NK-92 (cell line): ENCODE data around the gene CAMKK1.

Experiments
- DNase-seq: peaks from one replicate; lab custom pipeline; 2025; ENCODE audit not compliant: unreplicated experiment; lab: John Stamatoyannopoulos, UW

CAMKK1 gene

DNA sequence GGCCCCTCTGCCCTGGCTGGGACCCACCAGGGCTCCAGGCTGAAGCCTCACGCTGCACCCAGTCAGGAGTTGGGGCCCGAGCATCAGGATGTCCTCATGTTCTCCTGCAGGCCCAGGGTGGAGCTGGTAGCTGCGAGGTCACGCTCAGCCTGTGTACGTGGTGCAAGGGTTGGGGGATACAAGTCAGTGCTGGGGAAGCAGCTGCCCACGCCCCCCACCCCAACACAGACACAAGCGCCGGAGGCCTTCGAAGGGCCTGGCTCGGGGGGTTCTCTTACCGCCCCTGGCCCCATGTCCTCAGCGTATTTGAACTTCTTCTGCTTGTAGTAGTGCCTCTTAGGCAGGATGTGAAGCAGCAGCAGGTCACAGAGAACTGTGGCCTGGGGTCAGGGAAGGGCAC lies 4.9 kb upstream of the CAMKK1 start:
- no peak for DNase-seq

DNA sequence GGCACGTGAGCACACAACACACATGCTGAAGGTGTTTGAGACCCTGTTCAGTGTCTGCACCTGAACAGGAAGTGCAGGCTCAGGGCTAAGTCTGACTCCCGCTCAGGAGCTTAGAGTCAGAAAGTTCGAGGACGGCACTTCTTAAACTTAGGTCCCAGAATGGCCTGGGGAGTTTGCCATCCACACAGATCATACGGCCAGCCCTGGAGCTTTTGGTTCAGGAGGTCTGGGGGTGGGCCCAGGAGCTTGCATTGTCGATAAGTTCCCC lies 4.0 kb upstream of the CAMKK1 start:
- no peak for DNase-seq

DNA sequence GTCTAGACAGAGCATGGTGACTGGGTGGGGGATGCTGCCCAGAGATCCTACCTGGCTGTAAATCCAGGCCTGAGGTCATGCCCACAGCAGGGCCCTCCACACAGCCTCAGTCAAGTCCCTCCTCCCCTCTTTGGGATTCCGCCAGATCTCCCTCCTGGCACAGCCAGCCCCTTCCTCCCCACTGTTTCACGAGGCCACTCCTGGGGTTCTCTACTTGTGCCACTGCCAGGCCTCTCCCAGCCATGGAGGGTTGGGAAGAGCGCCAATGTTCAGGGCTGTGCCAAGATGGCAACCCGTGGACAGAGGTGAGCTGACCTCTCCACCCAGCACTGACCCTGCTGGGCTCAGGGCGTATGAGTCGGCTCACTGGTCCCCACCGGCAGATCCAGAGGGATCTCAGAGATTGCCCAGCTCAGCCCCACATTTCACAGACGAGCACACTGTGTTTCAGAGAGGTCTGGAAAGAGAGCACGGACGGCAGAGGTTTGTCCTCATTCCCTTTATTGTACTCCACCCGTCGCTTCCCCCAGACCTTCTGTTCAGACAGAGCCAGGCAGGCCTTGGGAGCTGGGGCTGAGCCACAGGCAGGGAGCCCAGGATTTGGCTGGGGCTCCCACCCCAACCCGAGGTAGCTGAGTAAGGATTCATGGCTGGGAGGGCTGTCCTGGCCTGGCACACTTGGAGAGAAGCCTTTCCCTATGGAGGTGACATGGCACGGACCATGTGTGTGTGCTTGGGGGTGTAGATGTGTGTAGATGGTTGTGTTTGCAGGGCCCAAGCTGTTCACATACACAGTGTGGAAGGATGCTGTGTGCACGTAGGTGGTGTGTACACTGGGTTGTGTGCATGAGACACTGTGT lies 3.5 kb upstream of the CAMKK1 start:
- DNase-seq, result no peak

GRCh38 chr17:3895354-3895753 lies 2.5 kb upstream of the CAMKK1 start:
- DNase-seq, result no peak

DNA sequence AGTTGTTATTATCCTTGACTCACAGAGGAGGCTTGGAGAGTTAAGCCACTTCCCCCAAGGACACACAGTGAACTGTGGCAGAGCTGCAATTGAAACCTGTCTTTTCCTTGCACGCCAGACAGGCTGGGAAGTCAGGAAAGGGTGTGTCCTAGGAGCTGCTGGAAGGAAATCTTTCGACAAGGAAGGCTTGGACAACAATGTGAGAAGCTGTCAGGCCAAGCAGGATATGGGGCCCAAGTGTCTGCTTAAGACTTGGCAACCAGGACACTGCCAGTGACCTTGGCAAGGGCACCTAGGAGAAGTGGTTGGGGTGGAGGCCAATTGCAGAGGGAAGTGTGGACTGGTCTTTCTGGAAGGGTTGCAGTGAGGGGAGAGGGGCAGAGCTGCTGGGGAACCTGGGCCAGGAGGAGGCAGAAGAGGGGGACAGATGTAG lies 2.1 kb upstream of the CAMKK1 start:
- no peak for DNase-seq

DNA sequence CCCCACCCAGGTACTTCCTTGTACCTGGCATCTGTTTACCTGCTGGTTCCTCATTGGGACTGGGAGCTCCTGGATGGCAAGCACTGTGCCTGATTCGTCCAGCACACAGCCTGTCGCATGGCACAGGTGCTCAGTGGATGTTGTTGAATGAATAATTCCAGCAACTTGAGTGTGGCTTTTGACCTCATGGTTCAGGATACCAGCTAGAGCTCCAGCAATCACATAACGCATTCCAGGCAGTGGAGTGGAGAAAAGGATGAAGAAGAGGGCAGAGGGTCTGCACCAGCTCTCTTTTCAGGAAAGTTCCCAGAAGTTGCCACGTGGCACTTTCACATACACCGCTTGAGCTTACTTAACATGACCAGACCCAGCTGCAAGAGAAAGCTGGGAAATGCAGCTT lies 1.3 kb upstream of the CAMKK1 start:
- DNase-seq, result no peak

DNA sequence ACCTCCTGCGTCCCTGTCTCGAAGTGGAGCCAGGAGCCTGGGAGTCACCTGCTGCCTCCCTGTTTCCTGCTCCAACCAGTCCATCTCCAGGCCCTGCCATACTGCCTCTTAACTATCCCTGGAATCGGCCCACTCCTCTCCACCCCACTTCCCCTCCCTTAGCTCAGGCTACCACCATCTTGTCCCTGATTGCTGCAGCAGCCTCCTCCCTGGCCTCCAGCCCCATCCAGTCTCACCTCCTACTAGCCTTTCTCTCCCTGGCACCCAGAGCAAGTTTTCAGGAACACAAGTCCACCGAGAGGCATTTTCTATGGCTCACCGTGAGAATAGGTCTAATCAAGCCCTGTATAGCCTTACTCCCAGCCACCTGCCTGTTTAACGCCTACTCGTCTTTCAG lies 865 bp upstream of the CAMKK1 start:
- DNase-seq, result no peak

DNA sequence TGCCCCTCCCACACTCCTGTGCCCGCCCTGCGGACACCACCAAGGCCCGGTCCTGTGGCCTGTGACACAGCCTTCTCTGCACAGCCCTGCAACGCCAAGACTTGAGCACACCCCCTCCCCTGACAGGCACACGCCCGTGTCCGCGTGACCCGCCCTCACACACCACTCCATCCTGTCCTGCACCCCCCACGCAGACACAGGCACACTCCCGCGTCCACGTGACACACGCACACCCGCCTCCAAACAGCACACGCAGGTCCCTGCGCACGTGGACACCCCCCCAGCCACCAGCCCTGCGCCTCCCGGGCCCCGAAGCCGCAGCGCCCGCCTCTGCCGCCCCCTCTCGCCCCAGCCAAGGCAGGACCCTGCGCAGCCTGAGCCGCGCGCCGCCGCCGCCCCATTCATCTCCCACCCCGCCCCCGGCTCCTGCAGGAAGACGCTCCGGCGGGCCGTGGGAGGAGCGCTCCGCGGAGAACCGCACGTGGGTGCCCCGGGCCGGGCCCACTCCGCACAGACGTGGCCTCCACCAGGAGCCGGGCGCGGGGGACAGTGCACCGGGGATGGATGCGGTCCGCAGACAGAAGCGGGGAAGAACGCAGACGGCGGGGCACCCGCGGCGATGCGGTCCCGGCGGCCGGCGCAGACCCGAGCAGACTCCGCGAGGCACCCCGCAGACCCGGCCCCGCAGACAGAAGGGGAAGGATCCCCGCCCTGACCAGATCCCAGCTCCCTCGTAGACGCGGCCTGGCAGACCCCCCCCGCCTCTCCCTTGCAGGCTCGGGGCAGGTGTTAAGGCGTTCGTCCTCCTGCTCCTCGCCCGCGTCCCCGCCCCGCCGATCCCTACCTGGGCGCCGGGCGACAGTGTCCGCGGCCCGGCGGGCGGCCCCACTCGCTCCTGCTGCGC lies 506 bp downstream of the CAMKK1 start:
- peak; percentile 22 for DNase-seq

- DNase-seq, result no peak
Measured at GRCh38 chr17:3891626-3892094, 1.2 kb downstream of the CAMKK1 start.

DNA sequence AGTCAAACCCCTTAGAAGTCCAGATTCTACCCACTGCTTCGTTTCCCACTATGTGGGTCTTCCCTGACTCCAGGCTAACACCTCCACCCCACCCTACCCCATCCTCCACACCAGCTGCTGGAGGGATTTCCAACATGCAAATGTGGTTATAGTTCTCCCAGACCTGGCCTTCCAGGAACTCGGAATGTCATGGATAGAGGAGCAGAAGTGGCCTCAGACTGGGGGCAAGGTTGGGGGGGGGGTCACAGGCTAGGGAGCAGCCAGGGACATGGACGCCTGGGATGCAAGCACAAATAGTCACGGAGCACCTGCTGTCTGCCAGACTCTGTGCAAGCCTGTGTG lies 2.0 kb downstream of the CAMKK1 start:
- no peak for DNase-seq

GRCh38 chr17:3890082-3890877 lies 2.6 kb downstream of the CAMKK1 start:
- DNase-seq, result no peak

DNA sequence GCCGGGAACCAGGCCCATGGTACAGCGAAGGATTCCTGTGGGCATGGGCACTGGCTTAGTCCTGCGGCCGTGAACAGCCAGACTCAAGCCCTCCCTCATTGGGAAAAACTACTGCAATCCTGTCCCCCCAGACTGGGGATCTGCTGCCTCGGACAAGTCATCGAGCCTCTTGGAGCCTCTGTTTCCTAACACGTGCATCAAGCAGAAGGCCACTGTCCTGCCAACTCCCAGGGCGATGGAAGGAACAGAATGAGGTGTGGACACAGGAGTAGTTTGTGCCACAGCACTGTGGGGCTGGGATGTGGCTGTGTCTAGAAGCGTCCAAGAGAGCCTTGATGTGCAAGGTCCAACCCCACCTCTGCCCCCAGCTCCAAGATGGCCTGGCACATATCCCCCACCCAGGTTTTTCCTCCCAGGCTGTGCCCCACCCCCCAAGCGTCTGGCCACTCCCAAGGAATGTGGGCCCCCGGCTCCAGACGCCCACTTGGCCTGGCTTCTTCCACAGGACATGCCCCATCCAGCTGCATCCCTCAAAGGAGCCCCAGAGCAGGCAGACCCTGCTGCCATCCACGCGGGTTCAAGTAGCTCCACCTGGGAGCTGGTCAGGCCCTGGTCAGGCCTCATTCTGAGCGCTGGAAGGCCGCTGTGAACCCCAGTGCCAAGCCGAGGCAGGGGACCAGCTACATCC lies 3.4 kb downstream of the CAMKK1 start:
- DNase-seq, result no peak

DNA sequence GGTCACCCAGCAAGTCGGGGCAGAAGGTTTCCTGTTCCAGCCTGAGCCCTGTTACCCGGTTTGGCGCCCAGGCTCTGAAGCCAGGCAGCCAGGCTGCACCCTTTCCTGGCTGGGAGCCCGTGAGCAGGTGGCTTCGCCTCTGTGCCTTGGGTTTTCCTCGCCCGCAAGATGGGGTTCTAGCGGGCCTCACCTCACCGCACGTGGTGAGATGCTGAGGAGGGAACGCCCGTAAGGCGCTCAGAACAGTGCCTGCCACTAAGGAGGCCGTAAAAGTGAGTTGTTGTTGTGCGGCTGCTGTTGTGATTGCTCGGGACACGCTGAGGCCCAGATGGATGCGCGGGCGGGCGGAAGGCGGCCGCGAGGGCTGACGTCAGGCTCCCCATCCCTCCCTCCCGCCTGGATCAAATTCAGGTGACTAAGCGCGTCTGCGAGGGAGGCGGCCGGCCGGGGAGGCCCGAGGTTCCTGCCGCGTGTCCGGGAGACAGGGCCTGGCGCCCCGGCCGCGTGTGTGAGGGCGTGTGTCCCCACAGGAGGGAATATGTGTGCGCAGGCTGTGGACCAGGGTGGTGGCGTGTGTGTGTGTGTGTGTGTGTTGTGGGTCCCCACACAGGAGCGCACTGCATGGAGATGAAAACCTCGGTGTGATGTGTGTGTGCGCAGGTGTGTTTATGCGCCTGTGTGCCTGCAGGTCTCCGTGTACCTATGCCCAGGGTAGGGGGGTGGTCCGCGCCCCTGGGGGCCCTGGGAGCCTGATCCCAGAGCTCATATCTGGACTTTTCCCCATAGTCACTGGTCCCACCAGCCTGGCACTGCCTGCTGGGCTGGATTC lies 4.3 kb downstream of the CAMKK1 start:
- no peak for DNase-seq

DNA sequence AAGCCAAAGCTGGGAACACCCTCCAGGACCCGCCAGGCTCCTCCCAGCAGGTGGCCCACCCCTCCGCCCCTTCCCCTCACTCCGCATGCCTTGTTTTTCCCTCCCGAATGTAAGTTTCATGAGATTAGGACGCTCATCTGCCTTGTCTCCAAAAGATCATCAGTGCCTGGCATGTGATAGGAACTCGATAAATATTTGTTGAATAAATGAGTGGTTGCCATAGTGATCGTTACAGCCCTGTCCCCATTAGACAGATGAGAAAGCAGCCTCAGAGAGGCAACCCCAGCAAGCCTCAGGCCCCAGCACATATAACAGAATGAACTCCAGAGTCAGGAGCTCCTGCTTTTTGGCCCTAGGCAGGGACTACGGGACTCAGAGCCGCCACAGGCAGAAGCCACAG lies 5.0 kb downstream of the CAMKK1 start:
- no peak for DNase-seq

DNA sequence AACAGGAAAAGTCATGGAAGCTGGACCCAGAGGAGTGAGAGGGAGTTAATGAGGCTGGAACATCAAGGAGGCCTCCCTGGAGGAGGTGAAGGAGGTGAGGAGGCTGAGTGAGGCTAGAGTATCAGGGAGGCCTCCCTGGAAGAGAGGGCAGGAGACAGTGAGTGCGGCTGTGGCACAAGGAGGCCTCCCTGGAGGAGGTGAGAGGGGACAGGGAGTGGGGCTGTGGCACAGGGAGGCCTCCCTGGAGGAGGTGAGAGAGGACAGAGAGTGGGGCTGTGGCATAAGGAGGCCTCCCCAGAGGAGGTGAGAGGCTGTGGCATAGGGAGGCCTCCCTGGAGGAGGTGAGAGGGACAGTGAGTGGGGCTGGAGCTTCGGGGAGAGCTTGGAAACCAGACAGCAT lies 5.5 kb downstream of the CAMKK1 start:
- no peak for DNase-seq

DNA sequence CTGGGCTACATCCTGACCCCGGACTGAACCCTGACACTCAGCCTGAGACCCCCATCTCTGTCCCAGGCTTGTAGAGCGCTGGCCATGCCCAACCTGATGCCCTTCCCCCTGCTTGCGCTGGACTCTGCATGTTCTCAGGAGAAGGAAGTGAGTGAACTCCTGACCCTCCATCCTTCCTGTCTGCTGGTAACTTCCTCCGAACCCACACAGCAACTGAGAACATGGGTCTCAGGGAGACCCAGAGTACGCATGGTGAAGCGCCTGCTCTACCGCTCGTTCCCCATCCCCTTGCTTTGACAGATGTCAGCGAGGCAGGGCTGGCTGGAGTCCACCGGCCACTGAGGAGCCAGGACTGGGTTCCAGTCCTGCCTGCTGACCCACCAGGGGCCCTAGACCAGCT lies 6.1 kb downstream of the CAMKK1 start:
- no peak for DNase-seq

GRCh38 chr17:3885970-3886369 lies 6.9 kb downstream of the CAMKK1 start:
- DNase-seq, result no peak

DNA sequence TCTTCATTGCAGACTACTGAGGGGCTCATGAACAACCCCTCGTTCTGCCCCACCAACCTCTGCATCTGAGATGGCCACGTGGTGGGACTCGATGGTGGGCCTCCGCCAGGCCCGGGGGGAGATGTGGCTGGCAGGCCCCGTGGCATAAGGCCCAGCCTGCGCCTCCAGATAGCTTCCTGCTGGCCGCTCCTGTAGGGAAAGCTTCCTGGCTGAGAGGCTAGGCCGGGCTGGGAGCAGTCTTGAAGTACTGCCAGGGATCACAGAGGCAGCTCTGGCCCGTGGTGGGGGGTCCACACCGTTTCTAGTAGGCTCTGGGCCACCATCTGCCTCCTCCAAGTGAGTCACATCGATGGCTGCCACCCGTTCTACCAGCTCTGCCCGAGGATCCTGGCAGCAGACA lies 7.6 kb downstream of the CAMKK1 start:
- DNase-seq, result no peak

- DNase-seq, result no peak
Measured at GRCh38 chr17:3884188-3884587, 8.7 kb downstream of the CAMKK1 start.

- no peak for DNase-seq
Measured at GRCh38 chr17:3882276-3882675, 10.6 kb downstream of the CAMKK1 start.
